ENCODE data around the gene KRT5.
"Not testable (repeated sequence)": the region's sequence is repeated elsewhere in the genome, so short reads cannot be mapped to it uniquely, and the experiment has no call there.

The KRT5 gene

DNA sequence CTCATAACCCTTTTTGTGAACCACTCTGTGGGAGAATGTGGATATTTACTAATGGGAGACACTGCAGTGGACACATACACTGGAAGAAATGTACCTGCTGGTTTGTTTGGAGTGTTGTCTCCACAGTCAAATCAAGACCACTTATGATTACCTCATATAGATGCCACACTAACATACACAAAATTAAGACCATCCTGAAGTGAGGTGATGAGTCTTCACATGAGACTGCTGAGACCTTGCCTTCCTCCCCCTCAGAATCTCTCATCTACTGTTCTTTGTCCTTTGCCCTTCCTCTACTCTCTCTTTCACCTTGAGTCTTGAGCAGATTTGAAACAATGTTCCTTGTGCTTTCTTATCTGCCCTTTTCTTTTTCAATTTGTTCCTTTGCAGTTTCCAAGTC is 31.5 kb downstream of the KRT5 start:
- no peak overlapping the region for H3K27ac ChIP-seq
- no peaks in the 10 kb centered on the region for H3K9me3 ChIP-seq
- no peak overlapping the region for H3K4me3 ChIP-seq
- TF ChIP-seq, protein P1, sequence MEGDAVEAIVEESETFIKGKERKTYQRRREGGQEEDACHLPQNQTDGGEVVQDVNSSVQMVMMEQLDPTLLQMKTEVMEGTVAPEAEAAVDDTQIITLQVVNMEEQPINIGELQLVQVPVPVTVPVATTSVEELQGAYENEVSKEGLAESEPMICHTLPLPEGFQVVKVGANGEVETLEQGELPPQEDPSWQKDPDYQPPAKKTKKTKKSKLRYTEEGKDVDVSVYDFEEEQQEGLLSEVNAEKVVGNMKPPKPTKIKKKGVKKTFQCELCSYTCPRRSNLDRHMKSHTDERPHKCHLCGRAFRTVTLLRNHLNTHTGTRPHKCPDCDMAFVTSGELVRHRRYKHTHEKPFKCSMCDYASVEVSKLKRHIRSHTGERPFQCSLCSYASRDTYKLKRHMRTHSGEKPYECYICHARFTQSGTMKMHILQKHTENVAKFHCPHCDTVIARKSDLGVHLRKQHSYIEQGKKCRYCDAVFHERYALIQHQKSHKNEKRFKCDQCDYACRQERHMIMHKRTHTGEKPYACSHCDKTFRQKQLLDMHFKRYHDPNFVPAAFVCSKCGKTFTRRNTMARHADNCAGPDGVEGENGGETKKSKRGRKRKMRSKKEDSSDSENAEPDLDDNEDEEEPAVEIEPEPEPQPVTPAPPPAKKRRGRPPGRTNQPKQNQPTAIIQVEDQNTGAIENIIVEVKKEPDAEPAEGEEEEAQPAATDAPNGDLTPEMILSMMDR (IDR thresholded peaks at IDR 0.05), result no peak
- no peak for DNase-seq
- no peaks in the 10 kb centered on the region for H3K4me1 ChIP-seq
- H3K27me3 ChIP-seq, result peaks cover 0 to 2% of the 10 kb centered on the region in 2 donors
- H3K36me3 ChIP-seq, result no peaks in the 10 kb centered on the region
- intact Hi-C loops (cut with DNase I; ENCODE audit: low total_unique reads), result no loop called here

DNA sequence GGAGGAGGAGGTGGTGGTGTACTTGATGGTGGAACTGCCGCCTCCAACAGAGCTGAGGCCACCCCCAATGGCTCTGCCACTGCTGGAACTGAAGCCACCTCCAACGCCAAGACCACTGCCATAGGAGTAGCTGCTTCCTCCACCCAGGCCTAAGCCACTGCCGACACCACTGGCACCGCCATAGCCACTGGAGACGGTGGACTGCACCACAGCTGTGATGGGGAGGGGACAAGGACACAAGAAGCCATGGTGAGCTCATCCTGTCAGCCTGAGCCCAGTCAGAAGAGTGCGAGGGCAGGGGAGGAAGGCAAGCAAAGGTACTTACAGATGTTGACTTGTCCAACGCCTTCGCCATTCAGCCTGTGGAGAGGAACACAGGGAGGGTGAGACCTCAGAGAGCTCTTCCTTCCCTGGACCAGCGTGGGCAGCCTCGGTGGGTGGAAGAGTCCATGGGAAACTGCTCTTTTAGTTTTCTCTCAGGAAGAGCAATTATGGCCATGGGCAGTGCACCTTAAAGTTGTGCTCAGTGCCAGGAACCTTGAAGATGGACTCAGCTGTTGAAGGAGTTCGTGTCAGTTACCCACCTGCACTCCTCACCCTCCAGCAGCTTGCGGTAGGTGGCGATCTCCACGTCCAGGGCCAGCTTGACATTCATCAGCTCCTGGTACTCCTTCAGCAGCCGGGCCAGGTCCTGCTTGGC is 32.3 kb downstream of the KRT5 start:
- H3K27me3 ChIP-seq; H3K4me1 ChIP-seq; H3K27ac ChIP-seq; H3K9me3 ChIP-seq; intact Hi-C loops (cut with DNase I; ENCODE audit: low total_unique reads); DNase-seq; H3K36me3 ChIP-seq; H3K4me3 ChIP-seq: not testable (repeated sequence)

DNA sequence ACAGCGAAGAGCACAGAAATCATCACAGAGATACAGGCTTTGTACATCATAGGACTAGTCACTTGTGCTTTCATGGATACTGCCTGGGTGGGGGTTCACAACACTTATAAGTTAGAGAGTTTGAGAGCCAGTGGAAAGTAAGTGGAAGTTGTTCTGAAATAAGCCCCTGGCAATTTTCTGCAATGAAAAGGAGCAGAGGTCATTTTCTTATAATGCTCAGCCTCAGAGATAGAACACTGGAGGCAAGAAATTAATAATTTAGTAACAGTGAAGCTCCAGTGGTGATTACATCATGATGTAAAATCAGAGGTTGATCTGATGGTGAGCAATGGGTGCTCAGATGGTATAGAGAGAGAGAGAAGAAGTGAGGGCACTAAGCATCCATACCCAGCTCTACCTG is 33.0 kb downstream of the KRT5 start:
- Histone ChIP-seq H3K27ac (no peak overlapping the region), H3K4me3 (no peak overlapping the region), H3K9me3 (no peaks in the 10 kb centered on the region), H3K27me3 (peaks cover 0 to 2% of the 10 kb centered on the region in 2 donors), H3K36me3 (no peaks in the 10 kb centered on the region), H3K4me1 (no peaks in the 10 kb centered on the region)
- DNase-seq, result no peak
- TF ChIP-seq, protein P1 (IDR thresholded peaks at IDR 0.05), result no peak
- intact Hi-C loops (cut with DNase I; ENCODE audit: low total_unique reads), result no loop called here

DNA sequence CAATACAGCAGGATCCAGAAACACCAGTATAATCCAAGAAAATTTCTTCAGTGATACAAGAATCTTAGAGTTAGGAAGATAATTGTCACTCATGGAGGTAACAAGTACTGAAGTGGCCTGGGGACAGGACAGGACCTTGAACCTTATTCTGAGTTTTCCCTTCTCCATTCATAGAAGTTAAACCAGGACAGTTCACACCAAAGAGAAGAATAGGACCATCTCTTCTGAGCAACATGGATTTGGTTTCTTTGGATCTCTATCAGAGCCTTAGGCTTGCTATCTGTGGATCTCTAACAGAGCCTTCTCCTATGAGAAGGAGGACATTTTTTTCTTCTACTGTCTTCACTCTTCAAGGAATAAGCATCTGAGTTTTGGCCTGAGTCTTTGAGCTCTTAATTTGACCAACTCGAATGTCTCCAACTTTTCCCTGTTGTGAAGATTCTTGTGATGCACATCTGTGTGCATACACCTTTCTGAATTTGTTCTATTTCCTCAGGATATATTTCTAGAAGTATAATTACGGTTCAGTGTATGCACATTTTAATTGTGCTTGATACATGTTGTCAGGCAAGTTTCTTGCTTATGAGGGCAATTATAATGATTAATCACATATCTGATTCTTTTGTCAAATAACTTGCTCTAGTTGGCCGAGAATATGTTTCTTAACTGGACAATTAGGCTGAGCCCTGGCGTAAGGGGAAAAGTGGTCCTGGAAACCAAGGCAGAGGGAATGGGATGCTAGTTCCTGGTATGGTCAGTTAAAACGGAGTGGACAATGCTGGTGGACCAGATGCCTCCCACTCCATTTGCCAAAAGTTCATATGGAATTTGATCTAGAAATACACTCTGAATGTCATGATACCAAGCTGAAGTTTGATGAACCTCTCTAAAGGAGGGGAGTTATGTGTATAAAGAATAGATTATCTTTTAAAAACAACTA is 33.8 kb downstream of the KRT5 start:
- no peaks in the 10 kb centered on the region for H3K9me3 ChIP-seq
- TF ChIP-seq, protein P1 (IDR thresholded peaks at IDR 0.05), result no peak
- H3K27ac ChIP-seq, result no peak overlapping the region
- H3K4me1 ChIP-seq, result no peaks in the 10 kb centered on the region
- no peak for DNase-seq
- no peak overlapping the region for H3K4me3 ChIP-seq
- intact Hi-C loops (cut with DNase I; ENCODE audit: low total_unique reads), result no loop called here
- no peaks in the 10 kb centered on the region for H3K27me3 ChIP-seq
- no peaks in the 10 kb centered on the region for H3K36me3 ChIP-seq

DNA sequence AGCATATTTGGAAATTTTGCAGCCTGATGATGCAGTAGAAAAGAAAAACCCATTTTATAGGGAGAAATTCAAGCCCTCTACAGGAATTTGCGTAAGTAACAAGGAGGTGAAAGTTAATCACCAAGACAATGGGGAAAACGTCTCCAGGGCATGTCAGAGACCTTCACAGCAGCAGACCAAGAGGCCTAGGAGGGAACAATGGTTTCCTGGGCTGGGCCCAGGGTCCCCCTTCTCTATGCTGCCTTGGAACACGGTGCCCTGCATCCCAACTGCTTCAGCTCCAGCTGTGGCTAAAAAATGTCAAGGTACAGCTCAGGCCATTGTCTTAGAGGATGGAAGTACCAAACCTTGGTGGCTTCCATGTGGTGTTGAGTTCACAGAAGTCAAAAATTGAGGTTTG is 40.1 kb downstream of the KRT5 start:
- TF ChIP-seq, protein P1 (IDR thresholded peaks at IDR 0.05), result no peak
- intact Hi-C loops (cut with DNase I; ENCODE audit: low total_unique reads), result no loop called here
- H3K9me3 ChIP-seq, result no peaks in the 10 kb centered on the region
- no peak overlapping the region for H3K27ac ChIP-seq
- no peaks in the 10 kb centered on the region for H3K4me1 ChIP-seq
- H3K27me3 ChIP-seq, result no peaks in the 10 kb centered on the region
- no peak overlapping the region for H3K4me3 ChIP-seq
- no peak for DNase-seq
- no peaks in the 10 kb centered on the region for H3K36me3 ChIP-seq

DNA sequence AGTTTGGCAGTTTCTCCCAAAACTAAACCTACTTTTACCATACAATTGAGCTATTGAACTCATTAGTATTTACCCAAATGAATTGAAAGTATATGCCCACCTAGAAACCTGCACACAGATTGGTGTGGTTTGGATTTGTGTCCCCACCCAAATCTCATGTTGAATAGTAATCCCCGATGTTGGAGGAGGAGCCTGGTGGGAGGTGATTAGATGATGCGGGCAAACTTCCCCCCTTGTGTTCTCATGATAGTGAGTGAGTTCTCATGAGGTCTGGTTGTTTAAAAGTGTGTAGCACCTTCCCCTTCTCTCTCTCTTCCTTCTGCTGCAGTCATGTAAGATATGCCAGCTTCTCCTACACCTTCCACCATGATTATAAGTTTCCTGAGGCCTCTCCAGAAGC is 42.5 kb downstream of the KRT5 start:
- intact Hi-C loops (cut with DNase I; ENCODE audit: low total_unique reads), result no loop called here
- H3K4me1 ChIP-seq, result no peaks in the 10 kb centered on the region

More for the DNA sequence above, 42.5 kb downstream of the KRT5 start:
- TF ChIP-seq, protein P1 (IDR thresholded peaks at IDR 0.05), result no peak
- no peak for DNase-seq
- Histone ChIP-seq H3K9me3 (no peaks in the 10 kb centered on the region), H3K36me3 (no peaks in the 10 kb centered on the region), H3K27me3 (no peaks in the 10 kb centered on the region), H3K27ac (no peak overlapping the region), H3K4me3 (no peak overlapping the region)

Data from tibial artery (tissue), 4 donors.